IMR-90 (cell line): ENCODE measurements around the gene SLC26A4. TPM values are rescaled to one million over a fixed set of nuclear protein-coding genes. Genes with fewer than 3 reads are reported as not detected.

Source experiments
- ATAC-seq: fragments of 200-7000 bp; cut with Tn5 transposase; 2 replicates; pipeline ENCODE4 v1.9.1; 2020; ENCODE audit warnings: low read depth, mild to moderate bottlenecking, moderate library complexity
- BruUV-seq: library from RNA; stranded (reverse); fragments of 400-500 nt; replicated peaks from 2 replicates; lab custom pipeline; 2021; lab: Mats Ljungman, UMichigan
- CTCF ChIA-PET: fragments of 300-600 bp; formaldehyde crosslinking; extraction: SDS; loops from one replicate; lab custom pipeline; 2021; ENCODE audit warnings: antibody characterized with exemption; lab: Yijun Ruan, JAX
- POLR2A ChIA-PET: fragments of 300-600 bp; sonication (Branson Sonifier 250); formaldehyde crosslinking; loops from one replicate; lab custom pipeline; 2022; ENCODE audit warnings: antibody characterized with exemption; ENCODE audit not compliant: unreplicated experiment; lab: Charles Lee
- DNase-seq: peaks from one replicate; pipeline ENCODE4 v3.0.0; 2013
- H2AFZ ChIP-seq: replicated peaks from 2 replicates; pipeline ENCODE3; 2013; ENCODE audit warnings: low read length, mild to moderate bottlenecking; ENCODE audit not compliant: poor library complexity
- H2AK5ac ChIP-seq: 2 replicates; pipeline ENCODE4 v1.6.1; 2013; ENCODE audit warnings: low read depth, low read length, inconsistent platforms
- H2AK9ac ChIP-seq: replicated peaks from 2 replicates; pipeline ENCODE3; 2013; ENCODE audit warnings: mild to moderate bottlenecking, low read depth, low read length, moderate library complexity; ENCODE audit not compliant: poor library complexity
- H2BK120ac ChIP-seq: 2 replicates; pipeline ENCODE4 v1.6.1; 2013; ENCODE audit warnings: low read depth, low read length, inconsistent platforms
- H2BK15ac ChIP-seq: 3 replicates; pipeline ENCODE4 v1.6.1; 2013; ENCODE audit warnings: low read depth, low read length, inconsistent platforms
- H2BK20ac ChIP-seq: 2 replicates; pipeline ENCODE4 v1.6.1; 2013; ENCODE audit warnings: low read depth, mild to moderate bottlenecking, inconsistent platforms, low read length, moderate library complexity
- H2BK5ac ChIP-seq: 2 replicates; pipeline ENCODE4 v1.6.1; 2013; ENCODE audit warnings: mild to moderate bottlenecking, low read depth, low read length, inconsistent platforms; ENCODE audit not compliant: poor library complexity, severe bottlenecking
- H3K14ac ChIP-seq: replicated peaks from 2 replicates; pipeline ENCODE4 v1.6.1; 2013; ENCODE audit warnings: low read depth, low read length, inconsistent platforms
- H3K18ac ChIP-seq: 2 replicates; pipeline ENCODE4 v1.6.1; 2013; ENCODE audit warnings: low read depth, low read length, control low read depth
- H3K23ac ChIP-seq: 2 replicates; pipeline ENCODE4 v1.6.1; 2013; ENCODE audit warnings: low read depth, low read length, inconsistent platforms
- H3K27ac ChIP-seq: 2 replicates; pipeline ENCODE4 v1.5.1; 2013; ENCODE audit warnings: mild to moderate bottlenecking, control low read depth, low read length; ENCODE audit not compliant: insufficient read depth
- H3K27me3 ChIP-seq: 2 replicates; pipeline ENCODE4 v1.6.1; 2013; ENCODE audit warnings: low read length; ENCODE audit not compliant: control insufficient read depth, insufficient read depth
- H3K36me3 ChIP-seq: 2 replicates; pipeline ENCODE4 v1.6.1; 2013; ENCODE audit warnings: low read length, mixed read lengths; ENCODE audit not compliant: control insufficient read depth, insufficient read depth
- H3K4ac ChIP-seq: 2 replicates; pipeline ENCODE4 v1.6.1; 2013; ENCODE audit warnings: low read depth, low read length, inconsistent platforms
- H3K4me1 ChIP-seq: 2 replicates; pipeline ENCODE4 v1.6.1; 2013; ENCODE audit warnings: low read length, mixed read lengths; ENCODE audit not compliant: control insufficient read depth, insufficient read depth
- H3K4me2 ChIP-seq: 2 replicates; pipeline ENCODE4 v1.6.1; 2013; ENCODE audit warnings: low read depth, mild to moderate bottlenecking, control low read depth, low read length, moderate library complexity
- H3K4me3 ChIP-seq: 2 replicates; pipeline ENCODE4 v1.5.1; 2013; ENCODE audit warnings: low read depth, mild to moderate bottlenecking, control low read depth, low read length, moderate library complexity; ENCODE audit not compliant: insufficient read depth
- H3K56ac ChIP-seq: 2 replicates; pipeline ENCODE4 v1.6.1; 2013; ENCODE audit warnings: low read length, inconsistent platforms; ENCODE audit not compliant: insufficient read depth; ENCODE audit errors: extremely low read depth
- H3K79me1 ChIP-seq, 2 experiments: 2 replicates each; pipeline ENCODE4 v1.6.1; 2013; ENCODE audit warnings: low read length in 2 of 2, inconsistent platforms in 1 of 2, low read depth in 1 of 2
- H3K9ac ChIP-seq: 2 replicates; pipeline ENCODE4 v1.6.1; 2013; ENCODE audit warnings: low read depth, low read length, control low read depth
- H3K9me1 ChIP-seq: 2 replicates; pipeline ENCODE4 v1.6.1; 2013; ENCODE audit warnings: low read length, inconsistent platforms; ENCODE audit not compliant: insufficient read depth
- H3K9me3 ChIP-seq: 2 replicates; pipeline ENCODE4 v1.6.1; 2013; ENCODE audit warnings: low read length; ENCODE audit not compliant: control insufficient read depth, insufficient read depth
- H4K20me1 ChIP-seq: 2 replicates; pipeline ENCODE4 v1.6.1; 2013; ENCODE audit warnings: low read length, inconsistent platforms; ENCODE audit not compliant: insufficient read depth
- H4K5ac ChIP-seq: 2 replicates; pipeline ENCODE4 v1.6.1; 2013; ENCODE audit warnings: mild to moderate bottlenecking, low read depth, low read length, control low read depth
- H4K8ac ChIP-seq, 2 experiments: 2 replicates each; pipeline ENCODE4 v1.6.1; 2013; ENCODE audit warnings: low read depth in 2 of 2, low read length in 2 of 2, control low read depth in 1 of 2, inconsistent platforms in 1 of 2
- H4K91ac ChIP-seq: 2 replicates; pipeline ENCODE4 v1.6.1; 2013; ENCODE audit warnings: low read depth, low read length, inconsistent platforms; ENCODE audit not compliant: insufficient read depth
- CEBPB ChIP-seq: IDR thresholded peaks from 2 replicates; pipeline ENCODE4 v1.6.1; 2012; ENCODE audit warnings: low read depth, low read length, improper control_type of control experiment
- CHD1 ChIP-seq: IDR thresholded peaks from 2 replicates; pipeline ENCODE4 v1.6.1; 2012; ENCODE audit warnings: low read depth, low read length, improper control_type of control experiment
- CTCF ChIP-seq: conservative IDR thresholded peaks from 2 replicates; pipeline ENCODE4 v1.5.1; 2012; ENCODE audit warnings: mild to moderate bottlenecking, low read depth, low read length, improper control_type of control experiment
- FOS ChIP-seq: fragments of 150-350 bp; IDR thresholded peaks from 2 replicates; pipeline ENCODE4 v1.6.1; 2016; ENCODE audit warnings: low read depth, low read length
- MAFK ChIP-seq: IDR thresholded peaks from 2 replicates; pipeline ENCODE4 v1.6.1; 2012; ENCODE audit warnings: low read depth, low read length, improper control_type of control experiment
- MAZ ChIP-seq: IDR thresholded peaks from 2 replicates; pipeline ENCODE4 v1.6.1; 2012; ENCODE audit warnings: low read depth, mild to moderate bottlenecking, low read length, improper control_type of control experiment, moderate library complexity, borderline replicate concordance
- MXI1 ChIP-seq: IDR thresholded peaks from 2 replicates; pipeline ENCODE4 v1.6.1; 2012; ENCODE audit warnings: low read depth, mild to moderate bottlenecking, low read length, moderate library complexity, borderline replicate concordance
- NFE2L2 ChIP-seq: fragments of 150-350 bp; IDR thresholded peaks from 2 replicates; pipeline ENCODE4 v1.6.1; 2016; ENCODE audit warnings: low read depth, mild to moderate bottlenecking, low read length
- POLR2A ChIP-seq: IDR thresholded peaks from 2 replicates; pipeline ENCODE4 v1.6.1; 2012; ENCODE audit warnings: mild to moderate bottlenecking, low read depth, low read length
- RAD21 ChIP-seq: IDR thresholded peaks from 2 replicates; pipeline ENCODE4 v1.6.1; 2012; ENCODE audit warnings: low read length, improper control_type of control experiment
- RFX5 ChIP-seq: IDR thresholded peaks from 2 replicates; pipeline ENCODE4 v1.8.0; 2012; ENCODE audit warnings: low read depth, mild to moderate bottlenecking, low read length, moderate library complexity
- SMC3 ChIP-seq: fragments of 150-350 bp; IDR thresholded peaks from 2 replicates; pipeline ENCODE4 v1.6.1; 2016; ENCODE audit warnings: low read depth, mild to moderate bottlenecking, antibody characterized with exemption, low read length, moderate library complexity
- WGBS, 2 experiments: methylation state at CpG; one replicate each; pipeline versions ENCODE4 v1.1.5 to v1.1.7; 2013; ENCODE audit warnings: missing lambda C conversion rate in 2 of 2; ENCODE audit not compliant: insufficient read length in 1 of 2; ENCODE audit errors: extremely low coverage in 2 of 2; 5-methylcytosine and 5-hydroxymethylcytosine counted together
- dilution Hi-C: fragments of 300-500 bp; cut with HindIII; formaldehyde crosslinking; loops from one replicate; pipeline ENCODE4 v1.14.3; 2018; ENCODE audit warnings: low sequenced_read_pairs; ENCODE audit not compliant: unreplicated experiment
- in situ Hi-C: fragments of 300-500 bp; cut with MboI; formaldehyde crosslinking; loops from 3 replicates; pipeline ENCODE4 v1.14.3; 2019; ENCODE audit warnings: low sequenced_read_pairs, inconsistent platforms, mixed read lengths
- intact Hi-C: fragments of 100-400 bp; cut with micrococcal nuclease; formaldehyde crosslinking; loops from 2 replicates; pipeline ENCODE4 v1.10.0; 2022
- polyA plus RNA-seq, 3 experiments: library from polyadenylated mRNA; depleted of rRNA; stranded (reverse); fragments of >200 nt; gene quantifications; 2 replicates each; pipeline ENCODE4 v1.2.3, GENCODE V29; 2012; ENCODE audit warnings: low replicate concordance in 1 of 3
- total RNA-seq: library from RNA; depleted of rRNA; stranded (reverse); fragments of >200 nt; gene quantifications from 2 replicates; pipeline ENCODE4 v1.2.3, GENCODE V29; 2012

SLC26A4 gene
- total and polyA plus RNA-seq, 2 of the 4 experiments (the other 2 are of a cell fraction), result 0.09 to 1.1 TPM

DNA sequence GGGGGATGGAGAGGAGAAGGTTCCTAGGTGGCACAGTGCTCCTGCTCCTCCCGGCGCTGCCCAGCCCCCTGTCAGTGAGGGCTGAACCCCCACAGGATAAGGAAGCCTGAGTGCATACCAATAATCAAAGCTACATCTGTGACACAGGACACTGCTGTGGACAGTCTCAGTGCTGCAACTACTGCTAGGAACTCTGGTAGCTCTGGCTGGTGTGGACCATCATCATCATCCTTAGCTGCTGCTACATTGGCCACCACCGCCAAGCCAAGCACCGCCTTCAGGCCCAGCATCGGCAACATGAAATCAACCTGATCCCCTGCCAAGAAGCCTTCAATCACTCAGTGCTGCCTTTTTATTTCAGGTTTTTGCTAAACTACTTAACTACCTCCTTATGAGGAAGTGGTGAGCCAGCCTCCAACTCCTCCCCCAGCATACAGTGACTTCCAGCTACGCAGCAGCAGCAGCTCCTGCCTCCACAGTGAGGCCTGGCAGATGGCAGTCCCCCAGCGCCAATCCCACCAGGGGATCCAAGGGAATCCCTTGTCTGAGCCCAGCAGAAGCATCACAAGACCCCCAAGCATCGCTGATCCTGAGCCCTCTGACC, 32.1 kb upstream of the SLC26A4 start:
- Histone ChIP-seq H3K27ac (no peak overlapping the region), H2BK15ac (no peak overlapping the region), H3K23ac (no peak overlapping the region), H3K18ac (no peak overlapping the region), H3K14ac (no peak overlapping the region), H2BK120ac (no peak overlapping the region), H3K4me3 (no peak overlapping the region), H3K79me1 (no peaks in the 10 kb centered on the region), H3K36me3 (no peaks in the 10 kb centered on the region), H3K9me1 (no peaks in the 10 kb centered on the region), H2AFZ (no peak overlapping the region), H3K4ac (no peak overlapping the region), H2AK9ac (no peak overlapping the region), H3K4me1 (no peaks in the 10 kb centered on the region), H3K56ac (no peak overlapping the region), H4K8ac (no peak overlapping the region), H3K27me3 (no peaks in the 10 kb centered on the region), H2AK5ac (no peak overlapping the region), H4K91ac (no peak overlapping the region), H3K9ac (no peak overlapping the region), H2BK20ac (no peak overlapping the region), H3K9me3 (no peaks in the 10 kb centered on the region), H4K5ac (no peak overlapping the region), H4K20me1 (no peaks in the 10 kb centered on the region), H2BK5ac (no peak overlapping the region), H3K4me2 (no peak overlapping the region)
- CTCF ChIA-PET, result no interaction called here
- BruUV-seq, result no TSS peak
- WGBS, 2 experiments, result 100% methylated on average over 2 of the region's 8 CpGs; no CpG with 5 or more reads in 1 of the 2 experiments
- ATAC-seq (no peak), DNase-seq (no peak)
- intact Hi-C loops, result no loop called here
- dilution Hi-C loops, result no loop called here
- POLR2A ChIA-PET, result no interaction called here
- in situ Hi-C loops, result no loop called here
- TF ChIP-seq MXI1 (no peak), MAFK (no peak), NFE2L2 (no peak), MAZ (no peak), RFX5 (no peak), FOS (no peak), POLR2A (no peak), CHD1 (no peak), SMC3 (no peak), CEBPB (no peak), RAD21 (no peak), CTCF (no peak)
